Measurements from ENCODE around the gene PSME2. TPM values are rescaled to one million over a fixed set of nuclear protein-coding genes. Genes with fewer than 3 reads are reported as not detected.
A peak's percentile ranks its signal among the peaks of the same experiment; 100 is the strongest.

Gene PSME2
- total RNA-seq, 2 experiments from 2014 or later, result 81.7 to 83.2 TPM

DNA sequence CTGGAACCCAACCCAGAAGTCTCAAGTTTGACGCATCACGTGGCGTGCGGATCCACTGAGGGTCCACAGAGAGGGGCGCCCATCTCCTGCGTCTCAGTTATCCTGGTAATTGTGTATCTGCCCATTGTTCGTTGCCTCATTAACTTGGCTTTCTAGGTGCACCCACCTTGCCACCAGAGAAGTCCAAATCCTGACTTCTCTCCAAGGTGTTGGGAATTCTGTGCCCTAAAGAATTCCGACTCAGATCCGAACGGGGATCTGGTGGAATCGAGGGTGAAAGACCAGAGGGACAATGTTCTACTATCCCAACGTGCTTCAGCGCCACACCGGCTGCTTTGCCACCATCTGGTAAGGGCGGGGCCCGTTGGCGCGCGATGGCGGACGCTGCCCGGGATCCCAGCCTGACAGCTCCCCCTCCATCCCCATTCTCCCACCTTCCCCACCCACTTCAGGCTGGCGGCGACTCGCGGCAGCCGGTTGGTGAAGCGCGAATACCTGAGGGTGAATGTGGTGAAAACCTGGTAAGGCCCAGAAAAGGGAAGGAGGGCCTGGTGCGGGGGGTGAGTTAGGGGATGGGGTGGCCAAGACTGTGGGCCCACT, 26.0 kb upstream of the PSME2 start:
- Mint-ChIP-seq H3K4me3 (peak overlapping the region; percentile 89), H3K36me3 (ENCODE audit: low read depth) (peaks cover 51% of the 10 kb centered on the region), H3K9me3 (no peaks in the 10 kb centered on the region), H3K4me1 (ENCODE audit: low read depth) (peaks cover 40% of the 10 kb centered on the region), H3K27ac (peak overlapping the region; percentile 79), H3K27me3 (no peaks in the 10 kb centered on the region)
- ChIA-PET CTCF (interaction anchor here (1.4 to 1.8 kb wide), 2 partner anchors 11 to 12 kb away, joined by 3 to 9 read pairs; partner anchors contain the start of gene IRF9), POLR2A (interaction anchor here (1.3 to 5.4 kb wide), 6 partner anchors 11 to 92 kb away, joined by 3 to 53 read pairs (median 8); partner anchors contain the start of genes DCAF11, EMC9, IPO4 and IRF9)
- peaks cover 37% of the 10 kb centered on the region for H3K36me3 ChIP-seq (ENCODE audit: insufficient read depth, low read length)
- H3K9me3 ChIP-seq (ENCODE audit: control insufficient read depth in 1 of 2, insufficient read depth in 1 of 2, low read length in 2 of 2), result no peaks in the 10 kb centered on the region
- DNase-seq (no peak), ATAC-seq (ENCODE audit: poor library complexity) (no peak)
- H3K27me3 ChIP-seq (ENCODE audit: control insufficient read depth in 1 of 2, insufficient read depth in 2 of 2, low read length in 2 of 2), result no peaks in the 10 kb centered on the region
- no peak for TF ChIP-seq CTCF (IDR thresholded peaks at IDR 0.05)
- H3K4me3 ChIP-seq (ENCODE audit: low read length), result peak overlapping the region; percentile 56
- peaks cover 21% of the 10 kb centered on the region for H3K4me1 ChIP-seq (ENCODE audit: insufficient read depth, low read length)
- H3K27ac ChIP-seq (ENCODE audit: low read depth in 1 of 2, low read length in 2 of 2), result peak overlapping the region; percentile 29 to 44
- intact Hi-C loops (cut with DNase I, micrococcal nuclease), result no loop called here

GRCh38 chr14:24171422-24172260, 25.2 kb upstream of the PSME2 start, which contains the start of gene REC8:
REC8 (plus strand) TSS chr14:24172080; CDS start chr14:24172553, 473 bp downstream.
- Mint-ChIP-seq H3K36me3 (ENCODE audit: low read depth) (peaks cover 55% of the 10 kb centered on the region), H3K27ac (peak within 1 kb of the TSS; percentile 79), H3K9me3 (no peaks in the 10 kb centered on the region), H3K4me3 (peak within 1 kb of the TSS; percentile 89), H3K27me3 (no peaks in the 10 kb centered on the region), H3K4me1 (ENCODE audit: low read depth) (peaks cover 42% of the 10 kb centered on the region)
- H3K27me3 ChIP-seq (ENCODE audit: control insufficient read depth in 1 of 2, insufficient read depth in 2 of 2, low read length in 2 of 2), result no peaks in the 10 kb centered on the region
- H3K36me3 ChIP-seq (ENCODE audit: insufficient read depth, low read length), result peaks cover 37% of the 10 kb centered on the region
- peak; percentile 83 for ATAC-seq (ENCODE audit: poor library complexity)
- H3K4me3 ChIP-seq (ENCODE audit: low read length), result peak within 1 kb of the TSS; percentile 56
- ChIA-PET CTCF (interaction anchor here (0.6 to 1.8 kb wide), 3 partner anchors 10 to 1114 kb away, joined by 3 to 9 read pairs (median 6); partner anchors contain the start of gene IRF9), POLR2A (interaction anchor here (0.6 to 5.4 kb wide), 12 partner anchors 10 to 620 kb away, joined by 3 to 53 read pairs (median 6); partner anchors contain the start of genes DCAF11, EMC9, IPO4 and IRF9)
- TF ChIP-seq CTCF (IDR thresholded peaks at IDR 0.05), result no peak
- H3K9me3 ChIP-seq (ENCODE audit: control insufficient read depth in 1 of 2, insufficient read depth in 1 of 2, low read length in 2 of 2), result no peaks in the 10 kb centered on the region
- peak; percentile 54 to 85 (median 70) for DNase-seq
- intact Hi-C loops (cut with DNase I, micrococcal nuclease), result no loop called here
- peak within 1 kb of the TSS; percentile 29 to 44 for H3K27ac ChIP-seq (ENCODE audit: low read depth in 1 of 2, low read length in 2 of 2)
- H3K4me1 ChIP-seq (ENCODE audit: insufficient read depth, low read length), result peaks cover 21% of the 10 kb centered on the region

GRCh38 chr14:24167469-24168114, 21.2 kb upstream of the PSME2 start:
- Histone ChIP-seq H3K27me3 (ENCODE audit: control insufficient read depth in 1 of 2, insufficient read depth in 2 of 2, low read length in 2 of 2) (no peaks in the 10 kb centered on the region), H3K27ac (ENCODE audit: low read depth in 1 of 2, low read length in 2 of 2) (no peak overlapping the region), H3K4me3 (ENCODE audit: low read length) (no peak overlapping the region), H3K9me3 (ENCODE audit: control insufficient read depth in 1 of 2, insufficient read depth in 1 of 2, low read length in 2 of 2) (no peaks in the 10 kb centered on the region), H3K4me1 (ENCODE audit: insufficient read depth, low read length) (peaks cover 52% of the 10 kb centered on the region), H3K36me3 (ENCODE audit: insufficient read depth, low read length) (peaks cover 63% of the 10 kb centered on the region)
- CTCF ChIA-PET, result no interaction called here
- Mint-ChIP-seq H3K27ac (peak overlapping the region; percentile 76), H3K4me1 (ENCODE audit: low read depth) (peaks cover 52% of the 10 kb centered on the region), H3K4me3 (no peak overlapping the region), H3K36me3 (ENCODE audit: low read depth) (peaks cover 69% of the 10 kb centered on the region), H3K27me3 (no peaks in the 10 kb centered on the region), H3K9me3 (no peaks in the 10 kb centered on the region)
- ATAC-seq (ENCODE audit: poor library complexity), result no peak
- no peak for DNase-seq
- TF ChIP-seq CTCF (IDR thresholded peaks at IDR 0.05), result no peak
- POLR2A ChIA-PET, result no interaction called here
- intact Hi-C loops (cut with DNase I, micrococcal nuclease), result no loop called here

All from CD4-positive, alpha-beta T cell (primary cell).